ENCODE results near the gene MAD1L1.
A peak's percentile ranks its signal among the peaks of the same experiment; 100 is the strongest.

Gene MAD1L1

GRCh38 chr7:1990001-1990670 lies 242.6 kb downstream of the MAD1L1 start:
- peaks cover 15% of the 10 kb centered on the region for H3K36me3 Mint-ChIP-seq
- no peaks in the 10 kb centered on the region for H3K27me3 Mint-ChIP-seq
- DNase-seq = no peak
- CTCF ChIA-PET = no interaction called here
- no peak overlapping the region for H3K27ac Mint-ChIP-seq
- H3K4me1 Mint-ChIP-seq = peaks cover 27% of the 10 kb centered on the region
- H3K9me3 Mint-ChIP-seq = no peaks in the 10 kb centered on the region
- H3K4me3 Mint-ChIP-seq = no peak overlapping the region

GRCh38 chr7:1989049-1989860 lies 243.5 kb downstream of the MAD1L1 start:
- Mint-ChIP-seq H3K36me3 (peaks cover 17% of the 10 kb centered on the region), H3K4me3 (no peak overlapping the region), H3K27ac (peak overlapping the region; percentile 62), H3K9me3 (no peaks in the 10 kb centered on the region), H3K4me1 (peaks cover 34% of the 10 kb centered on the region), H3K27me3 (no peaks in the 10 kb centered on the region)
- DNase-seq = no peak
- CTCF ChIA-PET = no interaction called here

GRCh38 chr7:1988533-1988930 lies 244.2 kb downstream of the MAD1L1 start:
- H3K4me3 Mint-ChIP-seq = no peak overlapping the region

GRCh38 chr7:1987591-1988532 lies 244.9 kb downstream of the MAD1L1 start:
- Mint-ChIP-seq H3K9me3 (no peaks in the 10 kb centered on the region), H3K27ac (peak overlapping the region; percentile 68), H3K27me3 (no peaks in the 10 kb centered on the region), H3K4me3 (no peak overlapping the region), H3K4me1 (peaks cover 34% of the 10 kb centered on the region), H3K36me3 (peaks cover 17% of the 10 kb centered on the region)
- DNase-seq = no peak
- CTCF ChIA-PET = no interaction called here

More at GRCh38 chr7:1988533-1988930, 244.2 kb downstream of the MAD1L1 start:
- Mint-ChIP-seq H3K4me1 (peaks cover 34% of the 10 kb centered on the region), H3K9me3 (no peaks in the 10 kb centered on the region), H3K27ac (peak overlapping the region; percentile 1), H3K36me3 (peaks cover 17% of the 10 kb centered on the region), H3K27me3 (no peaks in the 10 kb centered on the region)
- CTCF ChIA-PET = no interaction called here
- DNase-seq = no peak

DNA sequence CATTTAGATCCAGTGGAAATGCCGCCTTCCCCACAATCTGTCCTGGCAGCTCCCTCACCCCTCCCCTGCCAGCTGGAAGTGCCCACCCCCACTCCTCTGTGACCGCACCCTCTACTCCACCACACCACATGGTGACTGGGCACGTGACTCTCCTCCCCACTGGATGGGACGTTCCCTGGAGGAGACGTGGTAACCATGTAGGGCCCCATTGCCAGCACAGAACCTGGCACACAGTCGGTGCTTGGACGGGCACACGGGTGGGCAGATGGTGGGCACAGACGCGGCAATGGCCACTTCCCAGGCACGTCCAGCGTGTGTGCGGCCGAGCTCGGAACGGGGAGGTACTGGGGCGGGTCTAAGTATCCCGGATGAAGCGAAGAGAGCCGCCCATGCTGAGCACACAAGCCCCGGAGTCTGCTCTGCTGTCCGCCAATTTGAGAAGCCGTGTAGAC lies 245.6 kb downstream of the MAD1L1 start:
- Mint-ChIP-seq H3K4me3 (peak overlapping the region; percentile 49), H3K27me3 (no peaks in the 10 kb centered on the region), H3K36me3 (peaks cover 17% of the 10 kb centered on the region), H3K27ac (peak overlapping the region; percentile 97), H3K4me1 (peaks cover 34% of the 10 kb centered on the region), H3K9me3 (no peaks in the 10 kb centered on the region)
- DNase-seq = no peak
- CTCF ChIA-PET = no interaction called here

- Mint-ChIP-seq H3K4me1 (peaks cover 34% of the 10 kb centered on the region), H3K27me3 (no peaks in the 10 kb centered on the region), H3K27ac (peak overlapping the region; percentile 97), H3K36me3 (peaks cover 17% of the 10 kb centered on the region), H3K9me3 (no peaks in the 10 kb centered on the region), H3K4me3 (peak overlapping the region; percentile 49)
- peak; percentile 75 for DNase-seq
- CTCF ChIA-PET = no interaction called here
Measured at GRCh38 chr7:1986366-1987083, 246.2 kb downstream of the MAD1L1 start.

GRCh38 chr7:1985936-1986335 lies 246.8 kb downstream of the MAD1L1 start:
- CTCF ChIA-PET = no interaction called here
- Mint-ChIP-seq H3K4me3 (no peak overlapping the region), H3K27me3 (no peaks in the 10 kb centered on the region), H3K4me1 (peaks cover 34% of the 10 kb centered on the region), H3K27ac (peak overlapping the region; percentile 97), H3K36me3 (peaks cover 17% of the 10 kb centered on the region), H3K9me3 (no peaks in the 10 kb centered on the region)
- no peak for DNase-seq

- Mint-ChIP-seq H3K4me3 (no peak overlapping the region), H3K27me3 (no peaks in the 10 kb centered on the region), H3K9me3 (no peaks in the 10 kb centered on the region), H3K27ac (peak overlapping the region; percentile 3), H3K4me1 (peaks cover 36% of the 10 kb centered on the region), H3K36me3 (peaks cover 17% of the 10 kb centered on the region)
- CTCF ChIA-PET = interaction anchor here (0.6 kb wide), 1 partner anchor 481 kb away, joined by 3 read pairs; no protein-coding TSS in a partner anchor
- DNase-seq = no peak
Measured at GRCh38 chr7:1985042-1985441, 247.7 kb downstream of the MAD1L1 start.

GRCh38 chr7:1981878-1982230 lies 250.9 kb downstream of the MAD1L1 start:
- Mint-ChIP-seq H3K36me3 (peaks cover 20% of the 10 kb centered on the region), H3K4me1 (peaks cover 35% of the 10 kb centered on the region), H3K4me3 (no peak overlapping the region), H3K9me3 (no peaks in the 10 kb centered on the region), H3K27me3 (no peaks in the 10 kb centered on the region), H3K27ac (no peak overlapping the region)
- no peak for DNase-seq
- CTCF ChIA-PET = no interaction called here

DNA sequence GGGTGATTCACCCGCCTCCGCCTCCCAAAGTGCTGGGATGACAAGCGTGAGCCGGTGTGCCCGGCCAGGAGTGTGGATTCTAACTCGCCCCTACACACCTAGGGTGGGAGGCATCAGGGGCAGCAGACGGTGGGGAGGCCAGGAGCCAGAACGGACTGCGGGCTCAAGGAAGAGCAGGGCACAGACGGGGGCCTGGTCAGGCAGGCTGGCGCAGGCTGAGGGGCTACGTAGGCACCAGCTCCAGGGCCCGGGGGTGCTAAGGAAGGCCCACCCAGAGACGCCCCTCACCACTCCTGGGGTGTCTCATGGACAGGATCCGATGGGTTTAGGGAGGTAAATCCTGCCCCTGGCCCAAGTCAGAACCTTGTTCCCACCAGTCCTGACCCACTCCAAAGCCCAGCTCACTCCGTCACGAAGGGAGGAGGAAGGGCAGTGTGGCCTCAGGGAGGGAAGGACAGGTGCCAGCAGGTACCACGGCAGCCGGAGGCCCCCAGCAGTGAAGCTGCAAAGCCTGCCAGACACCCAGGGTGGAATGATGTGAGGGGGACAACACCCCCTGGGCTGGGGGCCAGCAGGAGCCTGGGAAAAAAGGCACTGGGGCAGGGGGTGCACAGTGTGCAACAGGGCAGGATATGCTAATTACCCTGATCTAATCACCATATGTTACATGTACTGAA lies 251.4 kb downstream of the MAD1L1 start:
- no peak overlapping the region for H3K27ac Mint-ChIP-seq
- no peaks in the 10 kb centered on the region for H3K27me3 Mint-ChIP-seq
- H3K4me3 Mint-ChIP-seq = no peak overlapping the region
- peaks cover 30% of the 10 kb centered on the region for H3K4me1 Mint-ChIP-seq
- H3K36me3 Mint-ChIP-seq = peaks cover 19% of the 10 kb centered on the region
- DNase-seq = no peak
- CTCF ChIA-PET = no interaction called here
- no peaks in the 10 kb centered on the region for H3K9me3 Mint-ChIP-seq

- CTCF ChIA-PET = no interaction called here
- H3K9me3 Mint-ChIP-seq = no peaks in the 10 kb centered on the region
- no peak for DNase-seq
- H3K27ac Mint-ChIP-seq = peak overlapping the region; percentile 72
- no peak overlapping the region for H3K4me3 Mint-ChIP-seq
- peaks cover 23% of the 10 kb centered on the region for H3K4me1 Mint-ChIP-seq
- H3K27me3 Mint-ChIP-seq = no peaks in the 10 kb centered on the region
- peaks cover 13% of the 10 kb centered on the region for H3K36me3 Mint-ChIP-seq
Measured at GRCh38 chr7:1979591-1980560, 252.9 kb downstream of the MAD1L1 start.

DNA sequence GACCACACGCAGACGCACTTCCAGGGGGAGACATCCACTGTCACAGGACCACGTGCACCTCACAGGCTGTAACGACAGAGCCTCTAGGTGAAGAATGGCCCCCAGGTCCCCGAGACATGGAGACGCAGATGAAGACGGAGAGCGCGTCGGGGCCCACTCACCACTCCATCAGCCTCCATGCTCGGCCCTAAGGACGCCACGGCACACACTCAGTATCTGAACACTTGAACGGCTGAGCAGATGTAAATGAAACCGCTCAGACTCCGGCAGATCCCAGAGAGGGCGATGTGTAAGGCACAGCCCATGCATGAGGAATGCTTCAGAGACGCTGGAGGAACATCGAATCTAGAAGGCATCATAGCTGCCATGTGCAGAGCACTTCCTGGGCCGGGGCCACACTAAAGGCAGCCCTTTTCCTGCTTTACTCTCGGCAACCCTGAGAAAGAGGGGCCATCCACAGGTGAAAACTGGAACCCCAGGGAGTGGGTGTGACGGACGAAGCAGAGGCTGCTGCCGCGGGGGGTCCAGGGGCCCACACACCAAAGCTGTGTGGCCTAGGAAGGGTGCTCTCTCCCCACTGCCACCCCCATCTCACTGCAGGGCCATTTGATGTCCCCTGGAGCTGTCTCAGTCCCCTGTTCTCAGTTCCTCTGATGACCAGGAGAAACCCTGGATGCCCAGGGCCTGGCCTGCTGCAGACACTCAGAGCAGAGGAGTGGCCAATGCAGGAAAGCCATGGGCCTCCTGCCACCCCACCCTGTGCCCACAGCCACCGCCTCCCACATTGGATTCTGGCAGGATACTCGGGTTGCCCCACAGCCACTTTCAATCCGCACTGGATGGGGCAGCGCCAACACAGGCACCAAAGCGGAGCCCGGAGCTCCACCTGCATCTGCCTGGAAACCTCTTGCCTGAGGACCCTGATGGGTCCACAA lies 253.8 kb downstream of the MAD1L1 start:
- Mint-ChIP-seq H3K9me3 (no peaks in the 10 kb centered on the region), H3K36me3 (peaks cover 16% of the 10 kb centered on the region), H3K4me1 (peaks cover 25% of the 10 kb centered on the region), H3K4me3 (no peak overlapping the region), H3K27me3 (no peaks in the 10 kb centered on the region), H3K27ac (no peak overlapping the region)
- no peak for DNase-seq
- CTCF ChIA-PET = no interaction called here
